Measurements from ENCODE around the gene C10orf67.
"Not testable (repeated sequence)": the region's sequence is repeated elsewhere in the genome, so short reads cannot be mapped to it uniquely, and the experiment has no call there.

Gene C10orf67

GRCh38 chr10:23263441-23264164 is 81.0 kb downstream of the C10orf67 start:
- DNase-seq, result no peak

DNA sequence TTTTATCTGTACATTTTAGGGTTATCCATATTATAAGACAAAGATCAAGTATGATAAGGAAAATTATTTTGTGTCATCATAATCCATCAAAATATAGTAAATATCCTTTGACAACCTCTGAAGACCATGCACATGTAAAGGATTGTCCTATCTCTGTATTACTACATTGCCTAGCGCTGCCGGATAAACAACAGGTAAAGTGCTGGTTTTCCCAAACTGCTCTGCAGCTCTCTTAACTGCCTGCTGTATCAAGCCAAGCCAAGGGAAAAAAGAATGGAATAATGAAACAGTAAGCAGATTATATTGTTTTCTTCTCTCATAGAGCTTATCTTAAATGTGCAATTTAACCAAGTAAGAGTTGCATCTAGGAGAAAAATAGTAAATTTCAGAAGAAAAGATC is 81.7 kb downstream of the C10orf67 start:
- no peak for DNase-seq

DNA sequence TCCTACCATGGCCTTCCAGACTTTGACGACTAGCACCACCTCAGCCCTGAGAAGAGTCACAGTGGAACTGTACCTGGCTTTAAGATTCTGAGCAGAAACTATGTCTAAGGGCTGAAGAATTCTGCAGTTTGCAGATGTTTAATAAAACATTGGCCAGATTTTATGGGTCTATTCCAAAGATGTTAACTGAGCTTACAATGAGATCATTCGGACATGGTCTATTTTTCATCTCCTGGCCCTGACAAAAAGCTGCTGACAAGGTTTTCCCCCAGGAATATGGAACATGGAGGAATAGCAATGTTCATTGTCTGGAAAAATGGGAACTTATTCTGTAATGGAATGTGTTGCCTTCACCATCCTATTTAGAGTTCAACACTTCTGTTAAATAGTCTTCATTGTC is 86.1 kb downstream of the C10orf67 start:
- no peak for DNase-seq

DNA sequence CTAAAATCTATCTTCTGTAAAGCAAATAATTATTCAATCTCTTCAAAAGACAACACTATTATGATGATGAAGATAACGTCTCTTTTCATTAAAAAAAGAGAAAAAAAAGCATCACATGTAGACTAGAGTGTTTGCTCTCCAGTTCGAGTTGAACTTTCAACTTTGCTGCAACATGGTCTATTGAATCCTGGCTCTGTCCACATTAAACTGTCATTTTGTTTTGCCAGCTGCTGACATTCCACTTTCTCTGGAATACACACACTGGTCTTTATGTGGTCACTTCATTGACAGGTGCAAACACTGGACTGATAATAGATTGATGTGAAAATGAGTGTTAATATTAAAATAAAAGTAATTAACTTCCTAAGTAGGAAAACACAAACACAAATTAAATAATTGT is 90.8 kb downstream of the C10orf67 start:
- DNase-seq, result no peak

GRCh38 chr10:23252859-23253258 is 91.7 kb downstream of the C10orf67 start:
- not testable (repeated sequence) for DNase-seq

GRCh38 chr10:23241779-23242178 is 102.8 kb downstream of the C10orf67 start:
- DNase-seq, result not testable (repeated sequence)

- DNase-seq, result no peak
Observed at GRCh38 chr10:23238015-23238414, 106.6 kb downstream of the C10orf67 start.

DNA sequence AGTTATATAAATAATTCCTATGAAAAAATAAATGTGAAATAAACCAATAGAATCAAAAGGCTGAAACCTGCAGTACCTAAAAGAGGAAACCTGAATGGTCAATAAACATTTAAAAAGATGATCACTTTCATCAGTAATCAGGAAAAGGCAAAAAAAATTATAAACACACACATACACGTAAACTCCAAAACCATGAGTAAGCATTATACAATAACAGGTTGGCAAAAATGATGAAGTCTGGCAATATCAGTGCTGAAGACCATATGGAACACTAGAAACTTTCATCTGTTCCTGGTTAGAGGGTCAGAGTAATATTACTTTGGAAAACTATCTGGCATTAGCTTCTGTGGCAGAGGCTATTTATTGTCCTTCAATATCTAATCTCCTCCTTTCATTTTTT is 114.0 kb downstream of the C10orf67 start:
- DNase-seq, result no peak

GRCh38 chr10:23217471-23217870 is 127.1 kb downstream of the C10orf67 start:
- no peak for DNase-seq

DNA sequence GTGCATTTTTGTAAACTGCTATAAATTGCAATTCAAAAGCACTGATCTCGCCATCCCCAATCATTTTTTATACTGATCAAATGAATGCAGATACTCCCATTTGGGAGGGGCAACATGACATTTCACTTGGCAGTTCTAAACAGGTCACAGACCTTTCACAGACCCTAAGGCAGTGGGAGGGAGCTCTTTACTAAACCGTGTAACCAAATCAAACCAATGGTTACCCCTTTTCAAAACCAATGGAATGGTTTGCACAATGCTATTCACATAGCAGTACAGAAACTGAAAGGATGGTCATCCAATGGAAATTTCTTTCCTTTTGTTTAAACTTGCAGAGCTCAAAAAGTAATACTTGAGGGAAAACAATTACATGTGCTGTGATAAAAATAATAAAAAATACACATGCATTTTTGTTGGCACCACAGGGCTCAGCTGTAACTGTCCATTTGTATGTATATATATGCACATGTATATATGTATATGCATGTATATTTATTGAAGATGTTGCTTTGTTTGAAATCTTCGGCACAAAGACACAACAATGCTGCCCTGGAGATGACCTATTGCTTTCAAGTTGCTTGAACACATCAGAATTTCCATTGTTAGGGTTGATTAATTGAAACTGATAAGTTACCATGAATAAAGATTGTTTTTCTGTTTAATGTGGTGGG is 138.5 kb downstream of the C10orf67 start:
- DNase-seq, result no peak

DNA sequence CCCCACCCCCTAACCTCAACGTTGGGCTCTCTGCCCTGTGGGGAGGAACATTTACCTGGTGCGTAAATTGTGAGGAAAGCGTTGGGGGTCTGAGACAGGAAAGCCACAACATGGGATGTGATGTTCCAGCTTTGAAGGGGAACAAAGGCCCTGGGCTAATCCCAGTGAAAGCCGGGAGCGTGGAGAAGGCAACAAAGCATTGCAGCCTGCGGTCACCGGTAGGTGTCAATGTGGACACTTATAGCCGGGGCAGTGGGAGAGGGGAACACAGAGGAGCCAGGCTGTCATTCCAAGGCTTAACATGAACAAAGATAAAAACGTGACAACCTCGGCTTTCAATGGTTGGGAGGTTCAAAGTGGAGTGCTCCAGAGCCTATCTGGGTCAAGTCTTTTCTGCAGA is 139.8 kb downstream of the C10orf67 start:
- DNase-seq, result no peak

DNA sequence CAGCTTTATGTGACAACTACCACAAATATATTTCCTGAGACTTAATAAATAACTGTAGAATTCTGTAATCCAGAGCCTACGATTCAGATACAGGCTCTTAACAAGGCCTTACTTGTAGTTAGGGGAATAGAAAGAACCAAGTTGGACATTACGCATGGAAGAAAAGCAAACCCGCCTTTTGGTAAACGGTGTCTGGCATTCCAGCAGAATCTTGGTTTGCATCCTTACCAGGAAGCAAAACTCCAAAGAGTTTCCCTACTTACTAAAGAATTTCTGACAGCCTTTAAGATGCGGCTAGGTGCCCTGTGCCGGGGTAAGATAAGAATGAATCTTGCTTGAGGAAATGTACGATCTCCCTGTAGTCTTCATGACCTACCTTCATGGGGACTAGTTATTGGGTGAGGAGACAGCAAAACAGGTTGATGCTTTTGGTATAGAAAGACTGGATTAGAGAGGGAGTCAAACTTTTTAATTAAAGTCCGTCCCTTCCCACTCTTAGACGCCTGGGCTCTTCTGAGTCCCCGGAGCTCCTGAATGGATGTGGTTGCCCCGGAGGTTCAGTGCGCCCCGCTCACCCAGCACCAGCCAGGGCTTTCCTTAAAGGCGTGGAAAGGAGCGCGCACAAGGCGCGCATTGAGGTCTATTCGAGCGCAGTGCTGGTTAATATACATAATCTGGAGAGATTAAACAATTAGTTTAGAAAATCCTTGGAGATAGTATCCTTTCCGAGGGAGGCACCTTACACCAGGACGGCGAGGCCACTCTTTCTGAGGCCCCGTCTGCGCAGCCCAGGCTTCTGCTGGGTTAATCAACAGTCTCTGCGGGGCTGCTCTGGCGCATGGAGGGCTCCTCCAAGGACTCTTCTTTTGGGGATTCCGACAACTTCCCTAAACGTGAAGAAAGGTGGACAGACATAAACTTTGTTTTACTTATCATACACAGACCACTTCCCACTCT is 140.9 kb downstream of the C10orf67 start:
- DNase-seq, result no peak

GRCh38 chr10:23202779-23203178 is 141.8 kb downstream of the C10orf67 start:
- DNase-seq, result no peak

GRCh38 chr10:23201837-23202236 is 142.8 kb downstream of the C10orf67 start:
- no peak for DNase-seq

DNA sequence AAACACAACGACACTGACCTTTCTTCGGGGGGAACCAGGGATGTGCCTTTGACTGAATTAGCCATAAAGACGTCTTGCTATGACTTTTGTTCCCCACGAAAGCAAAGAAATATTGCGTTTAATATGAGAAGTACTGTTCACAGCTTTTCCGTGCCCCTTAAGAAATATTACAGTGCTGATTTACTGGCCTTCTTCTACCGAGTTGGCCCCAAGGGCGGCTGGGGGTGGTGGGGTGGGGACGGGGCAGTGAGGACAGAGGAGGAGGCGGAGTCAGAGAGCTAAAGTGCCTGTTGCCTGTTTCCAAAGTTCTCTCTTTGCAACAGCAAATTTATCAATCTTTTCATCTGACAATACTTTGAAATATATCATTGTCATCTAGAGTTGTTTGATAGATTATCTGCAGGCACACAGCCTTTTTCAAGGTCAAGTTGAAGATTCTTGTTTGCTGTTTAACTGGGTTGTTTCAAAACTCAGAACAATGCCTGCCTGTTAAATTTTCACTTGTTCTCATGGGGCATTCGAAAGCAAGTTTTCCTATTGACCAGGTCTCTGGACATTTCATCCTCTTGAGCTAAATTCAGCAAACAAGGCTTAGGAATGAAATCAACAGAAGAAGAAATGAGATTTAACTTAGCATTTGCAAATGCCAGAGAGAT is 143.5 kb downstream of the C10orf67 start:
- no peak for DNase-seq

DNA sequence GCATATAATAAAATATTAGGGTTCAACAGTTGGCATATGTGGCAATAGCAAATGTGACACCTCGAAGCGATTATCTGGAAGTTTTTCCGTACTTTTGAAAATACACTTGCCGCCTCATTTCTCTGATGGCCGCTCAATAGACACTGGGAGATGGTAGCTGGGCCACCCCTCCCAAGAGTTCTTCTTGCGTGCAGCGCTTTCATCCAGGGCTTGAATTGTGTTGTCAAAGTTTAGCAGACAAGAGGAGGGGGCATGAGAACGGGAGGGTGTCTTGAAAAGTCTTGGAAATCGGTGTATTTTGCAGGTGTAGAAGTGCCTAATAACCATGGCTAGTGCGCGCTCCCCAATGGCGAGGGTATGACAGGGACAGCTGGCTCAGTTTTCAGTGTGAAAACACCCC is 144.0 kb downstream of the C10orf67 start:
- no peak for DNase-seq

- DNase-seq, result no peak
Observed at GRCh38 chr10:23199768-23200511, 144.7 kb downstream of the C10orf67 start.

- no peak for DNase-seq
Observed at GRCh38 chr10:23198940-23199767, 145.4 kb downstream of the C10orf67 start.

DNA sequence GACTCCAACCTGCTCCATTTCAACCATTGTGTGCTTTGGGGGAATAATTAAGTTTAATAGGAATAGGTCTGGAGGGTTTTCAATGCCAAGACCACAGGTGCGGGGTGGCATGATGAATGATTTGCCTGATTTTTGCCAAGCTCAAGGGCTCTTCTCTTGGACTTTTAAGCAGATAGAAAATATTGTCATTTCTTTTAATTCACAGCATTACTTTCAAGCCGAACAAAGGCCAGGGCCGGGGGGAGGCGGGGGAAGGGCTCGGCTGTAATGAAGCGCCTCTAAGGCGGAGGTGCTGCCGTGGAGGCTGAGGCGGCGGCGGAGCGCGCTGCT is 146.0 kb downstream of the C10orf67 start:
- no peak for DNase-seq

DNA sequence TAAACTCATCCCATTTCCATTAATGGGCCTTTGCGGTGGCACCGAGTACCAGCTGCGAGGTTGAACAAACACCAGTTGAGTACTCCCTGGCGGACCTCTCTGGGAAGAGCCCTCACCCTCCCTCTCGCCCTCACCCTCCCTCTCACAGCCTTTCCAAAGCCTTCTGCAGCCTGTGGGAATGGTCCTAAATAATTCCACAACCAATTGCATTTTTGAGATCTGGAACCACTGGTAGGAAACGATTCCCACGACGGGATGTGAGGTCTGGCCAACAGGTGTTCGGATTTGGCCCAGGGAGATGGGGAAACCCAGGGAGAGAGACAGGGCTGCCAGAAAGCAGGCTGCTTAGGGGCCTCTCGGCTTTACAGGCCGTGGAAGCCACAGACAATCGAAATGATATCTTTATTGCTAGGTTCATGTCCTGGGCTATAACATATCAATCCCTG is 147.2 kb downstream of the C10orf67 start:
- no peak for DNase-seq

GRCh38 chr10:23196915-23197314 is 147.7 kb downstream of the C10orf67 start:
- no peak for DNase-seq

All from CD4-positive, alpha-beta T cell treated with Interleukin-12 subunit alpha and Interleukin-12 subunit beta, for 1 hour (primary cell).